ENCODE results near the gene PDGFA. TPM values are rescaled to one million over a fixed set of nuclear protein-coding genes. Genes with fewer than 3 reads are reported as not detected.

The PDGFA gene
- total and polyA plus RNA-seq, 2 experiments from 2014 or later: 35.6 to 43.1 TPM

DNA sequence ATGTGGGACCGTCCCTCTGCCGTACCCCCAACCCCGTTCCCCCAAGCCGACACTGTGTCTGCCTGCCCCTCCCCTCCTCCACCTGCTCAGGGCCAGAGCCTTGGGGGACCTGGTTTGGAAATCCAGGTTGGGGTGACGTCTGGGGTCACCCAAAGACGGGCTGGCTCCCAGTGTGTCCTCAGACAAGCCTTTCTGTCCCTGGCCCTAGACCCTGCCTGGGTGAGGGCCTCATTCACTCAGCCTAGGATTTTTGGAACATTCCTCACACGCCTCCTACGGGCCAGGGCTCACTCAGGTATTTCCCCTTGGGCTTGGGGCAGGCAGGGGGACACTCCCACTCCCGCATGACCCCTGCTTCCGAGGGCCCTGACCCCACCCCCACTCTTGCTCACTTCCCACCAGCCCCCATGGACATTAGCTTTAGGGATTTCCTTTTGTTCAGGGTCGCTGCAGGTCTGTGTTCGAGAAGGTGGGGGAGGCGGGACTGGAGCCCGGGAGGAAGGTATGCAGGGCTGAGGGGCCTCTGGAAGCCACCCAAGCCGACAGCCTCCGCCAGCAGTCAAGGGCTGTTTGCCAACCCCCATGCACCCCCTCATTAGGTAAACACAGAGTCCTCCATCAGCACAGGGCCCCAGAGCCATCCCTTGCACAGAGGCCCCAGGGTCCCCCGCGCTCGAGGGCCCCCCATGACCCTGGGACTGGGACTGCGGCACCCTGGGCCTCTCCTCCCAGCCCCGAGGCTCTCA is 35.1 kb downstream of the PDGFA start:
- Mint-ChIP-seq H3K4me3 (no peak overlapping the region), H3K9me3 (peaks cover 10% of the 10 kb centered on the region), H3K4me1 (peaks cover 20% of the 10 kb centered on the region), H3K27me3 (ENCODE audit: insufficient read depth, low read depth, poor library complexity) (no peaks in the 10 kb centered on the region), H3K36me3 (ENCODE audit: low read depth) (peaks cover 7% of the 10 kb centered on the region), H3K27ac (no peak overlapping the region)
- no peaks in the 10 kb centered on the region for H3K36me3 ChIP-seq (ENCODE audit: insufficient read depth)
- peak; percentile 57 for DNase-seq (ENCODE audit: low spot score)
- peak; percentile 60 for ATAC-seq
- no peaks in the 10 kb centered on the region for H3K27me3 ChIP-seq (ENCODE audit: insufficient read depth)
- H3K79me2 ChIP-seq (replicated peaks; ENCODE audit: insufficient read depth): no peaks in the 10 kb centered on the region
- TF ChIP-seq, protein P1, sequence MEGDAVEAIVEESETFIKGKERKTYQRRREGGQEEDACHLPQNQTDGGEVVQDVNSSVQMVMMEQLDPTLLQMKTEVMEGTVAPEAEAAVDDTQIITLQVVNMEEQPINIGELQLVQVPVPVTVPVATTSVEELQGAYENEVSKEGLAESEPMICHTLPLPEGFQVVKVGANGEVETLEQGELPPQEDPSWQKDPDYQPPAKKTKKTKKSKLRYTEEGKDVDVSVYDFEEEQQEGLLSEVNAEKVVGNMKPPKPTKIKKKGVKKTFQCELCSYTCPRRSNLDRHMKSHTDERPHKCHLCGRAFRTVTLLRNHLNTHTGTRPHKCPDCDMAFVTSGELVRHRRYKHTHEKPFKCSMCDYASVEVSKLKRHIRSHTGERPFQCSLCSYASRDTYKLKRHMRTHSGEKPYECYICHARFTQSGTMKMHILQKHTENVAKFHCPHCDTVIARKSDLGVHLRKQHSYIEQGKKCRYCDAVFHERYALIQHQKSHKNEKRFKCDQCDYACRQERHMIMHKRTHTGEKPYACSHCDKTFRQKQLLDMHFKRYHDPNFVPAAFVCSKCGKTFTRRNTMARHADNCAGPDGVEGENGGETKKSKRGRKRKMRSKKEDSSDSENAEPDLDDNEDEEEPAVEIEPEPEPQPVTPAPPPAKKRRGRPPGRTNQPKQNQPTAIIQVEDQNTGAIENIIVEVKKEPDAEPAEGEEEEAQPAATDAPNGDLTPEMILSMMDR (conservative IDR thresholded peaks at IDR 0.05; ENCODE audit: low read depth in 2 of 2): 0 out of 4 replicates have a peak, but pooled peaks of 1 of the 2 experiments have one; percentile 4
- no peak for TF ChIP-seq JUNB (IDR thresholded peaks at IDR 0.05; ENCODE audit: unreplicated experiment)
- no peak for TF ChIP-seq NANOG (IDR thresholded peaks at IDR 0.05; ENCODE audit: borderline replicate concordance)
- no peak for TF ChIP-seq ZNF114 (CRISPR knock-in tag; IDR thresholded peaks at IDR 0.05)
- TF ChIP-seq EZH2phosphoT487 (IDR thresholded peaks at IDR 0.05; ENCODE audit: unreplicated experiment): no peak
- TF ChIP-seq, protein P2, sequence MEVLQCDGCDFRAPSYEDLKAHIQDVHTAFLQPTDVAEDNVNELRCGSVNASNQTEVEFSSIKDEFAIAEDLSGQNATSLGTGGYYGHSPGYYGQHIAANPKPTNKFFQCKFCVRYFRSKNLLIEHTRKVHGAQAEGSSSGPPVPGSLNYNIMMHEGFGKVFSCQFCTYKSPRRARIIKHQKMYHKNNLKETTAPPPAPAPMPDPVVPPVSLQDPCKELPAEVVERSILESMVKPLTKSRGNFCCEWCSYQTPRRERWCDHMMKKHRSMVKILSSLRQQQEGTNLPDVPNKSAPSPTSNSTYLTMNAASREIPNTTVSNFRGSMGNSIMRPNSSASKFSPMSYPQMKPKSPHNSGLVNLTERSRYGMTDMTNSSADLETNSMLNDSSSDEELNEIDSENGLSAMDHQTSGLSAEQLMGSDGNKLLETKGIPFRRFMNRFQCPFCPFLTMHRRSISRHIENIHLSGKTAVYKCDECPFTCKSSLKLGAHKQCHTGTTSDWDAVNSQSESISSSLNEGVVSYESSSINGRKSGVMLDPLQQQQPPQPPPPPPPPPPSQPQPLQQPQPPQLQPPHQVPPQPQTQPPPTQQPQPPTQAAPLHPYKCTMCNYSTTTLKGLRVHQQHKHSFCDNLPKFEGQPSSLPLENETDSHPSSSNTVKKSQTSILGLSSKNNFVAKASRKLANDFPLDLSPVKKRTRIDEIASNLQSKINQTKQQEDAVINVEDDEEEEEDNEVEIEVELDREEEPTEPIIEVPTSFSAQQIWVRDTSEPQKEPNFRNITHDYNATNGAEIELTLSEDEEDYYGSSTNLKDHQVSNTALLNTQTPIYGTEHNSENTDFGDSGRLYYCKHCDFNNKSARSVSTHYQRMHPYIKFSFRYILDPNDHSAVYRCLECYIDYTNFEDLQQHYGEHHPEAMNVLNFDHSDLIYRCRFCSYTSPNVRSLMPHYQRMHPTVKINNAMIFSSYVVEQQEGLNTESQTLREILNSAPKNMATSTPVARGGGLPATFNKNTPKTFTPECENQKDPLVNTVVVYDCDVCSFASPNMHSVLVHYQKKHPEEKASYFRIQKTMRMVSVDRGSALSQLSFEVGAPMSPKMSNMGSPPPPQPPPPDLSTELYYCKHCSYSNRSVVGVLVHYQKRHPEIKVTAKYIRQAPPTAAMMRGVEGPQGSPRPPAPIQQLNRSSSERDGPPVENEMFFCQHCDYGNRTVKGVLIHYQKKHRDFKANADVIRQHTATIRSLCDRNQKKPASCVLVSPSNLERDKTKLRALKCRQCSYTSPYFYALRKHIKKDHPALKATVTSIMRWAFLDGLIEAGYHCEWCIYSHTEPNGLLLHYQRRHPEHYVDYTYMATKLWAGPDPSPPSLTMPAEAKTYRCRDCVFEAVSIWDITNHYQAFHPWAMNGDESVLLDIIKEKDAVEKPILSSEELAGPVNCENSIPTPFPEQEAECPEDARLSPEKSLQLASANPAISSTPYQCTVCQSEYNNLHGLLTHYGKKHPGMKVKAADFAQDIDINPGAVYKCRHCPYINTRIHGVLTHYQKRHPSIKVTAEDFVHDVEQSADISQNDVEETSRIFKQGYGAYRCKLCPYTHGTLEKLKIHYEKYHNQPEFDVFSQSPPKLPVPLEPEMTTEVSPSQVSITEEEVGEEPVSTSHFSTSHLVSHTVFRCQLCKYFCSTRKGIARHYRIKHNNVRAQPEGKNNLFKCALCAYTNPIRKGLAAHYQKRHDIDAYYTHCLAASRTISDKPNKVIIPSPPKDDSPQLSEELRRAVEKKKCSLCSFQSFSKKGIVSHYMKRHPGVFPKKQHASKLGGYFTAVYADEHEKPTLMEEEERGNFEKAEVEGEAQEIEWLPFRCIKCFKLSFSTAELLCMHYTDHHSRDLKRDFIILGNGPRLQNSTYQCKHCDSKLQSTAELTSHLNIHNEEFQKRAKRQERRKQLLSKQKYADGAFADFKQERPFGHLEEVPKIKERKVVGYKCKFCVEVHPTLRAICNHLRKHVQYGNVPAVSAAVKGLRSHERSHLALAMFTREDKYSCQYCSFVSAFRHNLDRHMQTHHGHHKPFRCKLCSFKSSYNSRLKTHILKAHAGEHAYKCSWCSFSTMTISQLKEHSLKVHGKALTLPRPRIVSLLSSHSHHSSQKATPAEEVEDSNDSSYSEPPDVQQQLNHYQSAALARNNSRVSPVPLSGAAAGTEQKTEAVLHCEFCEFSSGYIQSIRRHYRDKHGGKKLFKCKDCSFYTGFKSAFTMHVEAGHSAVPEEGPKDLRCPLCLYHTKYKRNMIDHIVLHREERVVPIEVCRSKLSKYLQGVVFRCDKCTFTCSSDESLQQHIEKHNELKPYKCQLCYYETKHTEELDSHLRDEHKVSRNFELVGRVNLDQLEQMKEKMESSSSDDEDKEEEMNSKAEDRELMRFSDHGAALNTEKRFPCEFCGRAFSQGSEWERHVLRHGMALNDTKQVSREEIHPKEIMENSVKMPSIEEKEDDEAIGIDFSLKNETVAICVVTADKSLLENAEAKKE (CRISPR knock-in tag; IDR thresholded peaks at IDR 0.05): no peak
- no peak for TF ChIP-seq REST (IDR thresholded peaks at IDR 0.05; ENCODE audit: unreplicated experiment)
- peaks cover 9% of the 10 kb centered on the region; the same call in 1 of the 2 replicates for H3K9me2 ChIP-seq (ENCODE audit: insufficient read depth)
- H3K4me3 ChIP-seq: no peak overlapping the region
- no peak overlapping the region for H3K4me2 ChIP-seq
- H2AFZ ChIP-seq: no peak overlapping the region
- H3K27ac ChIP-seq (ENCODE audit: low read depth): no peak overlapping the region
- H3K4me1 ChIP-seq (ENCODE audit: insufficient read depth): no peaks in the 10 kb centered on the region
- no peaks in the 10 kb centered on the region for H4K20me1 ChIP-seq (replicated peaks; ENCODE audit: insufficient read depth)
- no peaks in the 10 kb centered on the region for H3F3A ChIP-seq (replicated peaks; ENCODE audit: low read depth)

Data from GM23338 (cell line).